Sigmoid colon (tissue), 7 donors: ENCODE results near the gene SCARB1. TPM values are rescaled to one million over a fixed set of nuclear protein-coding genes. Genes with fewer than 3 reads are reported as not detected.

Source experiments
- DNase-seq: peaks from one replicate; pipeline ENCODE4 v3.0.0-alpha.2; 2019
- H3K27ac ChIP-seq, 4 donors: fragments of 200-600 bp; sonication (generic); one replicate each; pipeline ENCODE4 v1.5.1; 2016 to 2019; ENCODE audit warnings: mild to moderate bottlenecking in 1 of 4
- H3K27me3 ChIP-seq, 3 donors: fragments of 200-600 bp; sonication (generic); one replicate each; pipeline ENCODE4 v1.5.1; 2019; ENCODE audit warnings: mild to moderate bottlenecking in 1 of 3
- H3K36me3 ChIP-seq, 4 donors: fragments of 200-600 bp; sonication (generic); one replicate each; pipeline ENCODE4 v1.5.1; 2016 to 2019
- H3K4me1 ChIP-seq, 4 donors: fragments of 200-600 bp; sonication (generic); one replicate each; pipeline ENCODE4 v1.5.1; 2017 to 2019
- H3K4me3 ChIP-seq, 4 donors: fragments of 200-600 bp; sonication (generic); one replicate each; pipeline ENCODE4 v1.5.1; 2017 to 2019; ENCODE audit warnings: mild to moderate bottlenecking in 2 of 4, moderate library complexity in 1 of 4
- H3K9me3 ChIP-seq, 4 donors: fragments of 200-600 bp in 3 of 4; sonication (generic) in 3 of 4; one replicate each; pipeline versions ENCODE4 v1.5.1 to v1.6.1; 2013 to 2019
- EP300 ChIP-seq, 4 donors: sonication (generic); formaldehyde crosslinking; IDR thresholded peaks; one replicate each; pipeline ENCODE4 v1.6.1; 2017; ENCODE audit warnings: antibody characterized with exemption in 4 of 4
- POLR2A ChIP-seq, 2 donors: fragments of 450-650 bp; IDR thresholded peaks; one replicate each; pipeline ENCODE4 v1.6.1; 2016; ENCODE audit warnings: antibody characterized with exemption in 2 of 2, mild to moderate bottlenecking in 2 of 2, moderate library complexity in 2 of 2
- POLR2AphosphoS5 ChIP-seq, 4 donors: sonication (generic); formaldehyde crosslinking; IDR thresholded peaks; one replicate each; pipeline ENCODE4 v1.6.1; 2017; ENCODE audit warnings: antibody characterized with exemption in 4 of 4
- whole genome bisulfite sequencing, 2 donors: extraction: QIAGEN DNeasy Blood & Tissue Kit; methylation state at CpG; one replicate each; pipeline ENCODE4 v1.1.7; 2013; 5-methylcytosine and 5-hydroxymethylcytosine counted together
- intact Hi-C: fragments of 100-400 bp; cut with DNase I; formaldehyde crosslinking; loops from one replicate; pipeline ENCODE4 v1.15.1; 2023
- polyA plus RNA-seq, 3 donors: library from polyadenylated mRNA; stranded (reverse); fragments of 200-250 nt; gene quantifications; one replicate each; pipeline ENCODE4 v1.2.3, GENCODE V29; 2013
- total RNA-seq, 4 donors: library from RNA; depleted of rRNA; stranded (reverse); fragments of >200 nt; gene quantifications; one replicate each; pipeline ENCODE4 v1.1.0, GENCODE V29; 2016
- TF ChIP-seq, protein P1 (sequence below), 4 experiments: fragments of 450-650 bp in 3 of 4; fragments of 200-600 bp in 1 of 4; IDR thresholded peaks; one replicate each; pipeline ENCODE4 v1.5.1; 2016 to 2019; ENCODE audit warnings: antibody characterized with exemption in 4 of 4, mild to moderate bottlenecking in 3 of 4, moderate library complexity in 2 of 4
- donor health status: healthy with polysubstance abuse.
- donor health status: Bipolar disorder and iron deficiency.
- donor health status: healthy.

SCARB1 gene
- total and polyA plus RNA-seq, 7 donors, result 4.2 to 36.4 (median 11.4) TPM

GRCh38 chr12:124831590-124831989 is 32.1 kb downstream of the SCARB1 start:
- TF ChIP-seq, protein P1, sequence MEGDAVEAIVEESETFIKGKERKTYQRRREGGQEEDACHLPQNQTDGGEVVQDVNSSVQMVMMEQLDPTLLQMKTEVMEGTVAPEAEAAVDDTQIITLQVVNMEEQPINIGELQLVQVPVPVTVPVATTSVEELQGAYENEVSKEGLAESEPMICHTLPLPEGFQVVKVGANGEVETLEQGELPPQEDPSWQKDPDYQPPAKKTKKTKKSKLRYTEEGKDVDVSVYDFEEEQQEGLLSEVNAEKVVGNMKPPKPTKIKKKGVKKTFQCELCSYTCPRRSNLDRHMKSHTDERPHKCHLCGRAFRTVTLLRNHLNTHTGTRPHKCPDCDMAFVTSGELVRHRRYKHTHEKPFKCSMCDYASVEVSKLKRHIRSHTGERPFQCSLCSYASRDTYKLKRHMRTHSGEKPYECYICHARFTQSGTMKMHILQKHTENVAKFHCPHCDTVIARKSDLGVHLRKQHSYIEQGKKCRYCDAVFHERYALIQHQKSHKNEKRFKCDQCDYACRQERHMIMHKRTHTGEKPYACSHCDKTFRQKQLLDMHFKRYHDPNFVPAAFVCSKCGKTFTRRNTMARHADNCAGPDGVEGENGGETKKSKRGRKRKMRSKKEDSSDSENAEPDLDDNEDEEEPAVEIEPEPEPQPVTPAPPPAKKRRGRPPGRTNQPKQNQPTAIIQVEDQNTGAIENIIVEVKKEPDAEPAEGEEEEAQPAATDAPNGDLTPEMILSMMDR (IDR thresholded peaks at IDR 0.05), result no peak
- no peak for TF ChIP-seq EP300 (IDR thresholded peaks at IDR 0.05)
- no peak for TF ChIP-seq POLR2A (IDR thresholded peaks at IDR 0.05)
- TF ChIP-seq POLR2AphosphoS5 (IDR thresholded peaks at IDR 0.05), result no peak
- intact Hi-C loops, result no loop called here
- DNase-seq, result no peak

GRCh38 chr12:124830306-124830705 is 33.4 kb downstream of the SCARB1 start:
- intact Hi-C loops, result no loop called here

More at GRCh38 chr12:124831590-124831989, 32.1 kb downstream of the SCARB1 start:
- H3K4me1 ChIP-seq, result peaks cover 0 to 19% (median 6%) of the 10 kb centered on the region in 4 donors
- H3K27ac ChIP-seq, result no peak overlapping the region
- 95 to 97% methylated on average over 8 of the region's 8 CpGs for WGBS, 2 donors
- H3K36me3 ChIP-seq, result no peaks in the 10 kb centered on the region
- H3K9me3 ChIP-seq, result no peaks in the 10 kb centered on the region
- H3K27me3 ChIP-seq, result no peaks in the 10 kb centered on the region
- H3K4me3 ChIP-seq, result no peak overlapping the region

DNA sequence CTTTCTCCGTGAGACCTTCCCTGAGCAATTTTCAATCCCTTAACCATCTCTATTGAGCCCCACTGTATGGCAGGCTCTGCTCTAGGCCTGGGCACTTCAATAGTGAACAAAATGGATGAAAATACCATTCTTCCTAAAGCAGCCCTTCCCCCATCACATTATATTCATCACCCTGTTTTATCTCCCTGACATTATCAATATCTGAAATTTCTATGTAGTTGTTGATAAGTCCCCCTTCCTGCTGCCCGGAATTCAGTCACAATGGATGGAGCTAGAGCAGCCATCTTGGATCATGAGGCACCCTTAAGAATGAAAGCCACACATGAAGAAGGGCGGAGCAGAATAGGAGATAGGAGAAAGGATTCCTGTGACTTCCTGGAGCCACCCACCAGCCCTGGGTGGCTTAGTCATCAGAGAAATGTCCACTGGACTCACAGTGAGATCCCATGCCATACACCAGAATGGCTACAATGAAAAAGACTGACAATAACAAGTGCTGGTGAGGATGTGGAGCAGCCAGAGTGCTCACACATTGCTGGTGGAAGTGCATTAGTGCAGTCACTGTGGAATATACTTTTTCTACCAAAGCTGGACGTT is 33.9 kb downstream of the SCARB1 start:
- Histone ChIP-seq H3K4me1 (peaks cover 0 to 19% (median 6%) of the 10 kb centered on the region in 4 donors), H3K4me3 (no peak overlapping the region), H3K27me3 (no peaks in the 10 kb centered on the region), H3K9me3 (no peaks in the 10 kb centered on the region), H3K36me3 (no peaks in the 10 kb centered on the region), H3K27ac (no peak overlapping the region)
- no peak for DNase-seq
- intact Hi-C loops, result no loop called here
- 94 to 97% methylated on average over 4 of the region's 4 CpGs for WGBS, 2 donors
- TF ChIP-seq, protein P1 (IDR thresholded peaks at IDR 0.05), result no peak
- TF ChIP-seq EP300 (IDR thresholded peaks at IDR 0.05), result no peak
- TF ChIP-seq POLR2AphosphoS5 (IDR thresholded peaks at IDR 0.05), result no peak
- TF ChIP-seq POLR2A (IDR thresholded peaks at IDR 0.05), result no peak

More at GRCh38 chr12:124830306-124830705, 33.4 kb downstream of the SCARB1 start:
- no peaks in the 10 kb centered on the region for H3K27me3 ChIP-seq
- no peak overlapping the region for H3K4me3 ChIP-seq
- H3K36me3 ChIP-seq, result no peaks in the 10 kb centered on the region
- H3K4me1 ChIP-seq, result peaks cover 0 to 19% (median 6%) of the 10 kb centered on the region in 4 donors
- no peak overlapping the region for H3K27ac ChIP-seq
- DNase-seq, result no peak
- TF ChIP-seq POLR2A (IDR thresholded peaks at IDR 0.05), result no peak
- H3K9me3 ChIP-seq, result no peaks in the 10 kb centered on the region
- WGBS, 2 donors, result 97 to 98% methylated on average over 6 of the region's 6 CpGs

DNA sequence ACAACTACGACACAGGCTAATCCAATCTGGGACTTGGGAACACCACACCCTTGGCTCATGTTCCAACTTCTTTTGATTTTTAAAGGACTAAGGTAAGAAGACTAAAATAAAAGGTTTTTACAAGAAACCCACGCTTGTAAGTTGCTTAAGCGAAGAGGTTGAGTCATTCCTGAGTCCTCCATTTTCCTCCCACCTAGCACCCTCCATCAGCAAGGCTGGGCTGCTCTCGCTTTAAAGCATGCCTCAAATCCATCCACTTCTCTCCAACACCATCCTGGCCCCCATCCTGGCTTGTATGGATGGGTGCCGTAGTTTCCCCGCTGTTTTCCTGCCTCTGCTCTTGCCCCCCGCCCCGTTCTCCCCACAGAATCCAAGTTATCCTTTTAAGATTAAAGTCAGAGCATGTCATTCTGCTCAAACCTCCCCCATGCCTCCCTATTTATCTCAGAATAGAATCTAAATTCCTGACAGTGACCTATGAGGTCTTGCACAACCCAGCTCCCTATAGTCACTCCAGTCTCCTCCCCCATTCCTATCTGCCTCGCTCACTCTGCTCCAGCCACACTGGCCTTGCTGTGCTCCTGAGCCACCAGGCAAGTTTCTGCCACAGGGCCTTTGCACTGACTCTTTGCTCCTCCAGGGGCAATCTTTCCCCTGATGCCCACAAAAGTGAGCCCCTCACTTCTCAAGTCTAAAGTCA is 34.5 kb downstream of the SCARB1 start:
- H3K9me3 ChIP-seq, result no peaks in the 10 kb centered on the region
- H3K36me3 ChIP-seq, result no peaks in the 10 kb centered on the region
- intact Hi-C loops, result no loop called here
- H3K27me3 ChIP-seq, result no peaks in the 10 kb centered on the region
- WGBS, 2 donors, result 67 to 86% methylated on average over 9 of the region's 9 CpGs
- DNase-seq, result no peak
- H3K4me1 ChIP-seq, result peaks cover 0 to 16% (median 5%) of the 10 kb centered on the region in 4 donors
- no peak overlapping the region for H3K4me3 ChIP-seq
- TF ChIP-seq EP300 (IDR thresholded peaks at IDR 0.05) (no peak), POLR2AphosphoS5 (IDR thresholded peaks at IDR 0.05) (no peak), POLR2A (IDR thresholded peaks at IDR 0.05) (no peak)
- TF ChIP-seq, protein P1 (IDR thresholded peaks at IDR 0.05), result no peak
- H3K27ac ChIP-seq, result no peak overlapping the region

DNA sequence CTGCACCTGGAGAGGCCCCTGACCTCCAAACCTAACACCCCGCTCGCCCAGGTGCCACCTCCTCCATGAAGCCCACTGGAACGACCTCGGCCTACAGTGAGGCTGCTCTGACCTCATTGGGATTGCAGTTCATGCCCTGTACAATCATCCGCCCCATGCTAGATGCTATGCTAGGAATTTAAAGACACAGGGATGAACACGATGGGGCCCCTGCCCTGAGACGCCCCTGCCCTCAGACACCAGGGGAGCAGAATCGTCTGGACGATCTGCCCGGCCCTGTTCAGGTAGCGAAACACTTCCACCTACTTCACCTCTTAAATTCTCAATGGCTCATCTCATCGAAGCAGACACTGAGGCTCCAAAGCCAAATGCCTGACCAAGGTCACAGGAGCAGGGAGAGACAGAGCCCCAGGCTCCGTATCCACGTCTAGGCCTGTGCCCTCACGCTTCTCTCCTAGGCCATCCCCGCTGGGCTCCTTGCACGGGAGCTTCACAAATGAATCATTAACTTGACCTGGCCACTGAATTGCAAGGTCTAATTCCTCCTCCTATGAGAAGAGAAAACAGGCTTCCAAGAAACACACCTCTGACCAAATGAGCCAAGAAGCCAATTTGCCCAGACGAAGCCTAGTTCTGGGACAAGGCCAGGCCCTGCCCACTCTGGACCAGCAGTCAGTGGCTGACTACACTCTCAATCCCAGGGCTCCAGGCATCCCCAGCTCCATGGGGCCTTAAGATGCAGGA is 35.2 kb downstream of the SCARB1 start:
- Histone ChIP-seq H3K9me3 (no peaks in the 10 kb centered on the region), H3K4me3 (no peak overlapping the region), H3K27ac (no peak overlapping the region), H3K27me3 (no peaks in the 10 kb centered on the region), H3K36me3 (no peaks in the 10 kb centered on the region), H3K4me1 (peaks cover 0 to 9% (median under 1%) of the 10 kb centered on the region in 4 donors)
- WGBS, 2 donors, result 50 to 82% methylated on average over 18 of the region's 18 CpGs
- TF ChIP-seq, protein P1 (IDR thresholded peaks at IDR 0.05), result no peak
- TF ChIP-seq POLR2A (IDR thresholded peaks at IDR 0.05), result no peak
- TF ChIP-seq EP300 (IDR thresholded peaks at IDR 0.05), result no peak
- no peak for TF ChIP-seq POLR2AphosphoS5 (IDR thresholded peaks at IDR 0.05)
- no peak for DNase-seq
- intact Hi-C loops, result no loop called here
